Breast epithelium (tissue), 3 donors: Measurements from ENCODE around the gene FASLG.

Source experiments
- POLR2A ChIP-seq: fragments of 450-650 bp; IDR thresholded peaks from one replicate; pipeline ENCODE4 v1.6.1; 2016; ENCODE audit warnings: antibody characterized with exemption, mild to moderate bottlenecking, moderate library complexity
- POLR2AphosphoS5 ChIP-seq, 3 donors: sonication (generic); formaldehyde crosslinking; IDR thresholded peaks; one replicate each; pipeline ENCODE4 v1.6.1; 2017; ENCODE audit warnings: antibody characterized with exemption in 3 of 3
- TF ChIP-seq, protein P1 (sequence below), 3 donors: fragments of 450-650 bp; IDR thresholded peaks; one replicate each; pipeline ENCODE4 v1.5.1; 2016 to 2017; ENCODE audit warnings: antibody characterized with exemption in 3 of 3, mild to moderate bottlenecking in 3 of 3, moderate library complexity in 3 of 3

DNA sequence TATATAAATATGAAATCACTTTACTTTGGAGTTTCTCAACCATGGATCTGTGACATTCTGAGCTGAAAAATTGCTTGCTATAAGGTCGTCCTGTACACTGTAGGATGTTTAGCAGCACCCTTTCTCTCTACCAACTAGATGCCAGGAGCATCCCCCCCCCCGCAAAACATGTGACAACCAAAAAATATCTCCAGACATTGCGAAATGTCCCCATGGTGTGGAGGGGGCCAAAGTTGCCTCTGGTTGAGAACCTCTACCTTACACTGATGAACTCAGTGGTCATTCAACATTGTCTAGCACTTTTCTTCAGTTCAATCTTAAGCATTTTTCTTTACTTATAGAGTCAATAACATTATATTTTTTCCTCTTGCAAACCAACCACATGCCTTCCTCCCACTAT lies 9.2 kb downstream of the FASLG start:
- no peak for TF ChIP-seq POLR2AphosphoS5 (IDR thresholded peaks at IDR 0.05)
- TF ChIP-seq, protein P1, sequence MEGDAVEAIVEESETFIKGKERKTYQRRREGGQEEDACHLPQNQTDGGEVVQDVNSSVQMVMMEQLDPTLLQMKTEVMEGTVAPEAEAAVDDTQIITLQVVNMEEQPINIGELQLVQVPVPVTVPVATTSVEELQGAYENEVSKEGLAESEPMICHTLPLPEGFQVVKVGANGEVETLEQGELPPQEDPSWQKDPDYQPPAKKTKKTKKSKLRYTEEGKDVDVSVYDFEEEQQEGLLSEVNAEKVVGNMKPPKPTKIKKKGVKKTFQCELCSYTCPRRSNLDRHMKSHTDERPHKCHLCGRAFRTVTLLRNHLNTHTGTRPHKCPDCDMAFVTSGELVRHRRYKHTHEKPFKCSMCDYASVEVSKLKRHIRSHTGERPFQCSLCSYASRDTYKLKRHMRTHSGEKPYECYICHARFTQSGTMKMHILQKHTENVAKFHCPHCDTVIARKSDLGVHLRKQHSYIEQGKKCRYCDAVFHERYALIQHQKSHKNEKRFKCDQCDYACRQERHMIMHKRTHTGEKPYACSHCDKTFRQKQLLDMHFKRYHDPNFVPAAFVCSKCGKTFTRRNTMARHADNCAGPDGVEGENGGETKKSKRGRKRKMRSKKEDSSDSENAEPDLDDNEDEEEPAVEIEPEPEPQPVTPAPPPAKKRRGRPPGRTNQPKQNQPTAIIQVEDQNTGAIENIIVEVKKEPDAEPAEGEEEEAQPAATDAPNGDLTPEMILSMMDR (IDR thresholded peaks at IDR 0.05) = no peak
- no peak for TF ChIP-seq POLR2A
